ENCODE data around the gene MAMSTR.
A peak's percentile ranks its signal among the peaks of the same experiment; 100 is the strongest.
"Not testable (repeated sequence)": the region's sequence is repeated elsewhere in the genome, so short reads cannot be mapped to it uniquely, and the experiment has no call there.

The MAMSTR gene

DNA sequence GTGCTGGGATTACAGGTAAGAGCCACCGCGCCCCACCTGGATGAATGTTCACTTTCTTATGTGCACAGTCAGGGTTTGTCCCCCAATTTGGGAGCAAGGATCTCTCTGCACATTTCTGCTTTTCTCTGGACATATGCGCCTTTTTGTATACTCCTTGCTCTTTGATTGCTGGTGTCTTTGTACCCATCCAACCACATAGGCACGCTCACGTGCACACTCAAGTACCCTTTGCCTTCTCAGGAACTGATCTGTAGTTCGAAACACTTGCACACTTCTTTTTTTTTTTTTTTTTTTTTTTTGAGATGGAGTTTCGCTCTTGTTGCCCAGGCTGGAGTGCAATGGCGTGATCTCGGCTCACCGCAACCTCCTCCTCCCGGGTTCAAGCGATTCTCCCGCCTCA lies 1.4 kb downstream of the MAMSTR start:
- not testable (repeated sequence) for DNase-seq

DNA sequence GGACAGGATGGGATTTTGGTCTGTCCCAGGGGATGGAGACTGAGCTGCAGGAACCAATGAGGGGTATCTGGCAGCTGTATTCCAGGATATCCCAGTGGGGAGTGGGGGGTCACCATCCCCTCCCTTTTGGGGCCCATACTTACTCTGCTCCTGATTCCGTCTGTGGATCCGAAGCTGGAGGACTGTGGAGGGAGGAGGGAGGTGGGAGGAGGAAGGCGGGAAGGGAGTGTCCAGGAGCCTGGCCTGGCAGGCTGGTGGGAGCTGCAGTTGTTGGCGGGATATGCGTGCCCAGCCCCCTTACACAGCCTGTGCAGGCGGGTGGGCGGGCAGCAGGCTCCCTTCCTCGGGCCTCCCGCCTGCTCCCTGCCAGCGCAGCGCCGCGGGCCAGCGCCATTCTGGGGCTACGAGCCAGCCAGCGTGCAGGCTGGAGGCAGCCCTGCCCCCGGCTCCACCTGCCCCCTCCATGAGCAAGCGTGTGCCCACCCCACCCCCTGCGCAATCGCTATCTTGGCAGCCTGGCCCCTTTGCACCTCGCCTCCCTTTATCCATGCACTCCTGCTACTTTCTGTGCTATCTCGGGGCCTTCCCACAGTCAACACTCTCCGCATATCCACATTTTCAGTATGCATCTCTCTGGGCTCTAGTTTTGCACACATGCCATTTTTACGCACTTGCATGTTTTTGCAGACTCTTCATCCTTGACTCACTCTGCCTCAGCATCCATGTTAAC lies 2.8 kb downstream of the MAMSTR start:
- DNase-seq: peak; percentile 74

DNA sequence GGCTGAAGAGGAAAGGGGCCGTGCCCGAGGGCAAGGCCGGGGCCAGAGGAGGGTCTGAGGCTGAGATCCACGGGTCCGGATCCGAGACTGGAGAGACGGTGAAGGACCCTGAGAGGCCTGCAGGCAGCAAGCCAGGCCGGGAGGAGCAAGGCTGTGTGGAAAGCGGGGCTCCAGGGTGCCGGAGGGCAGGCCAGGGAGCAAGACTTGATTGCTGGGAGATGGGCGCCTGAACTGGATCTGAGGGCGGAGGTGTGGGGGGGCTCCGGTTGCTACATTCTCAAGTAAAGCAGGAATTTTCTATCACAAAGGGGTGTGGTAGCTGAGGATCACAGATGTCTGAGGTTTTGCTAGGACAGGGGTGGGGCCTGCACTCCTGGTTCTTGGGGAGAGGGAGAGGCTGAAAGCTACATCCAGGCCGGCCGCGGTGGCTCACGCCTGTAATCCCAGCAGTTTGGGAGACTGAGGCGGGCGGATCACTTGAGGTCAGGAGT lies 3.8 kb downstream of the MAMSTR start:
- peak; percentile 17 for DNase-seq

DNA sequence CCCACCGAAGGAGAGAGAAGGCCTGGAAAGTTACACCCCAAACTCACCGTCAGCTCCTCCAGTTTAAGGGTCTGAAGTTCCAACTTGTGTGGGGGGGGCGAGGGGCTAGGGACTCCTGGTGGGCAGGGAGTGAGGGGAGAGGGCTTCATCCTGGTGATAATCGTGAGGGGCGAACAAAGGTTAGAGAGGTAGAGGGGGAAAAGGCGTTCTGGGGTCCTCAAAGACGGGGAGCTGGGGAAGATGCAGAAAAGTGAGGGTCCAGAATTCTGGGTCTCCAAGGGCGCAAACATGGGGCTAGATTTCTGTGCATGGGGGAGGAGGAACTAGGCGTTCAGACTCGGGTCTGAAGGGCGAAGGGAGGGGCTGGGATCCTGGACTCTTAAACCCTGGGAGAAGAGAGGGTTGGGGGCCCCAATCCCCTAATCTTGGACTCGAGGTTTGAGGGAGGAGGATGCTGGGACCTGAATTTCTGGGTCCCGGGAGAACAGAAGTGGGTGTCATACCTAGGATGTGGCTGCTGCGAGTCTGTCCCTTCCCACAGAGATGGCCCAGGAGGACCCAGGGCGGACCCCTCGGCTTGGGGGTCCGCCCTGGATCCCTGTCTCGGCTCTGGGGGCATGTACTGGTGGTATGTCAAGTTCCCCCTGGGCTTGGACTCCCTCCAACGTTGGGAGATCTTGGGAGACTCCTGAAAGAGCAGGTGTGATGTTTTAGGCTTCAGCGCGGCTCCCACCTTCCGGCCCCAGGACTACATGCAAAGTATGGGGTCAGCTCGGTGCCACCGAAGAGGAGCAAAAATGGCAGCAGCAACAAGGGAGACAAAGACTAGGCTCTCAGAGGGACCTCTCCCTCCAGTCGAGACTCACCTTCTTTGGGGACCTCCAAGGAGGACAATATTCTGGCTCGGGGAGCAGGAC lies 4.5 kb downstream of the MAMSTR start:
- no peak for DNase-seq

DNA sequence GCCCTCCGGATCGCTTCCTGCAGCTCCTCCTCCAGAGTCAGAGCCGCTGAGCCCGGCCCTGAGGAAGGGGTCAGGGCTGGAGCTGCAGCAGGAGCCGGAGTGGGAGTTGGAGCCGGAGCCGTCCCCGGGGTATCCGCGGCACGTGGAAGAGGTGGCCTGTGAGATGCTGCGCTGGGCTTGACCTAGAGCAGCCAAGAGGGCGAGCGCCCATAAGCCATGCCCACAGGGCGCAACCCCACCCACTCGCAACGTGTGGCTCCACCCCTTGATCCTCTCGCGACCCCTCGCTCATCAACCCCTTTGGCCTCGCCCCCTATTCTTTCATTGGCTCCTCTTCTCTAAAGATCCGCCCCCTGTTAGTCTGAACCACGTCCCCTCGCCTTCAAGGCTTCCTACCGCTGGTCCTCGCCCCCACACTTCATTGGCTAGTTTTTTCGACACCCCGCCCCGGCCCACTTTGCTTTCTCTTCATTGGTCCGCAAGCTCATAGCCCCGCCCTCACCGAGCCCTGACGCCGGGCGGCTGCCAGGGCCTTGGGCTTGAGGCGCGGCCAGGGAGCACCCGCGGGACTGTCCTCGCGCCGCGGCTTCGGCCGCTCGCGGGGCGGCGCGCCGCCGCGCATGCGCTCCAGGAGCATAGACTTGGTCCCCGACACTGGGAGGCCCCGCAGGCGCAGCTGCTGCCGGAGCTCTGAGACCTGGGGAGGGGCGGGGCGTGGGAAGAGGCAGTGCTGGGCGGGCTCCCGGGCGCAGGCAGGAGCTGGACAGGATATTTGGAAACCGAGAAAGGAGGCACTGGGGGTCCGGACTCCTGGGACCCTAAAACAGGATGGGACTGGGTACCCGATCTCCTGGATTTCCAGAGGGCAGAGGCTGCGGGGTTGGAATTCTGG lies 5.4 kb downstream of the MAMSTR start:
- peak; percentile 98 for DNase-seq

DNA sequence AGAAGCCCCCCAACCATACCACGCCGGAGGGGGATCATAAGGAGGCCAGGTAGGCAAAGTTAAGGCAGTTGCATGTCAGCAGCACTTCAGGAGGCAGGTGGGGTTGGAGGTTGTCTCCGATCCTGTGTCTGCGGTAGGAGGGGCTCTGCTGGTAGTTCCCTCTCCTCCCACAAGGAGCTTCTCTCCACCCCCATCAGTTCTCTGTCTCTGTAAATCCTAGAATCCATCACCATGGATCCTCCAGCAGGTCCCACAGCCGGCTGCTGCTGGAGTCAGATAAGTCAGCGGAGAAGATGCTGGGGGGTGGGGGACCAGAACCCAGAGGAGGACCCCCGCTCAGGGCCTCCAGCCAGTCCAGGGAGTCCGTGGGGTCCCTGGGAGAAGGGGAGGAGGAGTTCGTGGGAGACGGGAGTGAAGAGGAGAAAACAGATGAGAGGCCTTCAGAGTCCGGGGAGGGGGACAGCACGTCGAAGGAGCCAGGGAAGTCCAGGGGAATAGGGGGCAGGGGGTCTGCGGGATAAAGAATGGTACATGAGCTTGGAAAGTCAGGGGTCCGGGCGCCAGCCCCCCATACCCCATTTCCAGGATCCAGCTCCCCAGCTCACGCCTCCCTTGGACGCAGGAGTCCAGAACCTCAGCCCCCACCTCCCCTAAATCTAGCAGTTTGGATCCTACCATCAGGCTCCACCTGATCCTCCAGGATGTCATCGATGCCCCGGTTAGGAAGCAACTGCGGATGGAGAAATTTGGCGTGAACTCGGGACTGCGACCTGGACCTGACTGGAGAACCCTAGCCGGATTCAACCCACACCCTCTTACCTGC lies 6.3 kb downstream of the MAMSTR start:
- no peak for DNase-seq

DNA sequence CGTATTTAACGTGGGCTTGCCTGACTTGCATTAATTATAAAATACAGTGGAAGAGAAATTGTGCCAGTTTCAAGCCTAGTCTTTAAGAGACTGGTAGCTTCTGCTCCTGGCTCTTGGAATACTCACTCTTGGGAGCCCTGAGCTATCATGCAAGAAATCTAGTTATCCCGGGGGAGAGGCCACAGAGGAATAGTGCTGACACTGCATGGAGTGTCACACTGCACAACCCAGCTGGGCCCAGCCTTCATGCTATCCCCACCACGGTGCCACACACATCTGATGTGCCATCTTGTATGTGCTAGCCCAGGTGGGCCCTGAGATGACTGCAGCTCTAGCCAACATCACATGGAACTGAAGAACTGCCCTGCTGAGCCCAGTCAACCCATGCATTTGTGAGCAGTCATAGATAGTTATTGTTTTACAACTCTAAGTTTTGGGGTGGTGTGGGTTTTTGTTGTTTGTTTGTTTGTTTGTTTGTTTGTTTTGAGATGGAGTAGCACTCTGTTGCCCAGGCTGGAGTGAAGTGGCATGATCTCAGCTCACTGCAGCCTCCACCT lies 8.3 kb downstream of the MAMSTR start:
- DNase-seq: no peak

DNA sequence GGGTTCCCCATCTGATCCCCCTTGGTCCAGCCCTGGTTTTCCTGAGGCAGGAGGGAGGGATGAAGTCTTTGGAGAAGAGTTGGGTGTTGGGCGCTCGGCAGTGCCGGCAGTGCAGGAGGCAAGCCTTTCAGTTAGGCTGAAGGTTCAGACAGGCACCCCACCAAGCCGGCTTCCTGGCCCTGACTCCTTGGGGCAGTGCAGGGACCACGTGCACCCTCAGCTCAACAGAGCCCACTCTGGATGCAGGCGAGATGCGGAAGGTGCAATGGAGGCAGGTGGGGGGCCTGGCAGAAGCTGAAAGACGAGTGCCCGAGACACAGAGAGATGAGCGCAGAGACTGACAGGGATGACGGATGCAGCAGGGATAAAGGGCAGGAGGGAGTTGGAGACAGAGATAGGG lies 11.1 kb downstream of the MAMSTR start:
- no peak for DNase-seq

DNA sequence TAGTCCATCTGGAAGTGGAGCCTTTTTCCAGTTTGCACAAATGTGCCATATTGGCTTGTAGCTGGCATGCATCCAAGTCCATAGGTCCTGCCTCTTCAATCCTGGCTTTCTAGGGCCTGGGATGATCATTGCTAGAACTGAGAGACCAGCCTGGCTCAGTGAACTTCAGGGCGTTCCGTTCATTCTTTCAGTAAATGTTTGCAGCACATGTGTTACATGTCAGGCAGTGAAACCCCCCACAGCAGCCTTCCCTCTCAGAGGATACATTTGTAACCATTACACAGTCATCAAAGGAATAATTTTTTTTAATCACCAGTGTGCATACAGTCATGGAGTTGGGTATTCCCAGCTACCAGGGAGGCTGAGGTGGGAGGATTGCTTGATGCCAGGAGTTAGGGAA lies 14.1 kb downstream of the MAMSTR start:
- no peak for DNase-seq

DNA sequence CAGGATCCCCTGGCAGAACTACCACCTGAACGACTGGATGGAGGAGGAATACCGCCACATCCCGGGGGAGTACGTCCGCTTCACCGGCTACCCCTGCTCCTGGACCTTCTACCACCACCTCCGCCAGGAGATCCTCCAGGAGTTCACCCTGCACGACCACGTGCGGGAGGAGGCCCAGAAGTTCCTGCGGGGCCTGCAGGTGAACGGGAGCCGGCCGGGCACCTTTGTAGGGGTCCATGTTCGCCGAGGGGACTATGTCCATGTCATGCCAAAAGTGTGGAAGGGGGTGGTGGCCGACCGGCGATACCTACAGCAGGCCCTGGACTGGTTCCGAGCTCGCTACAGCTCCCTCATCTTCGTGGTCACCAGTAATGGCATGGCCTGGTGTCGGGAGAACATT lies 16.2 kb downstream of the MAMSTR start:
- DNase-seq: no peak

DNA sequence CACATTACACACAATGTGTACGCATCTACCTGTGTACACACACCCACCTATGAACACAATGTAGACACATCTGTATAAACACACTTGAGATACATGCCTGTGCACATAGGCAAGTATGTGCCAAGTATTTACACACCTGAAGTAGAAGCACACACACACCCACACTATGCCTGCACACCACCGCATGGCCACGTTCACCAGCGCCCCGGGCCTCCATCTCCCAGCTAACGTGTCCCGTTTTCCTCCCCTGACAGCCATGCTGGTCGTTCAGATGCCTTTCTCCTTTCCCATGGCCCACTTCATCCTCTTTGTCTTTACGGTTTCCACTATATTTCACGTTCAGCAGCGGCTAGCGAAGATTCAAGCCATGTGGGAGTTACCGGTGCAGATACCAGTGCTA lies 16.8 kb downstream of the MAMSTR start:
- no peak for DNase-seq

DNA sequence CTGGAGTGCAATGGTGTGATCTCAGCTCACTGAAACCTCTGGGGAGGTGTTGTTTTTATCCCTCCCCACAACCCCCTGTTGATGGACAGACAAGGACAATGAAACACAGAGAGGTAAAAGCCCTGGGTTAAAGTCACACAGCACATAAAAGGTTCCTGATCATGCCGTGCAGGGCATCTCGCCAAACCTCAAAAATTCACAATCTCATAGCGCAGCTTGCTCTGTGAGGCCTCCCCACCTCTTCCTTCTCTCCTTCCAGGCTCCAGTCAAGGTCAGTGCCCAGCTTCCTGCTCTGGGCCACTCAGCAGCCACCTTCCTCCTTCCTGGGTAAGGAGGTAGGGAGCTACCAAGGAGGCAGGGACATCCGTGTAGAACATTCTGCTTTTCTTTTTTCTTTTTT lies 21.5 kb downstream of the MAMSTR start:
- DNase-seq: no peak

DNA sequence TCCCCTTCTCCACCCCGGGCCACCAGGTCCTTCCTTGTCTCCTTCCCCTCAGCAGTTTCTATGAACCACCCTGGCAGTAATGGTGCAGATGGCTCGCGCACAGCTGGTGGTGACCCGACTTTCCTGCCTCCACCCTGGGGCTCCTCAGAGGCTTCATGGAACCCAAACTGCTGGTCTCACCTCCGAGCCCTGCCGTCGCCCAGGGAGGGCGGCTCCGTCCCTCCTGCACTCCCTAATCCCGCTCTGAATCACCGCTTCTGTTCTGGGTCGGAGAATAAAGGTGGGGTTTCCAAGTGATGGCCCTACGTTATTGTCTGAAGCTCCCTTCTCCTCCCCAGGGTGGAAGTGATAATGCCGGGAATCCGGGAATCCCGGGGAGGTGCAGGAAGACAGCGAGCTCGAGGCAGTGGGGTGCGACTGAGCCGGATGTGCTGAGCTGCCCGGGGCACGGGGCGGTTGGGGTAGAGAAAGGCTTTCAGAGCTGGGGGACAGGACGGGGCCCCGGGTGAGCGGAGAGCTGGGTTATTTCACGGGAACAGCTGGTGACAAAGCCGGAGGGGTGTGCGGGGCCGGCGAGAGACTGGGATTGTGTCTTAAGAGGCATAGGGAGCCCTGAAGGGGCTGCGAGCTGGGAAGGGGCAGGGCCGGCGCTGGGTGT lies 23.0 kb downstream of the MAMSTR start:
- no peak for DNase-seq

DNA sequence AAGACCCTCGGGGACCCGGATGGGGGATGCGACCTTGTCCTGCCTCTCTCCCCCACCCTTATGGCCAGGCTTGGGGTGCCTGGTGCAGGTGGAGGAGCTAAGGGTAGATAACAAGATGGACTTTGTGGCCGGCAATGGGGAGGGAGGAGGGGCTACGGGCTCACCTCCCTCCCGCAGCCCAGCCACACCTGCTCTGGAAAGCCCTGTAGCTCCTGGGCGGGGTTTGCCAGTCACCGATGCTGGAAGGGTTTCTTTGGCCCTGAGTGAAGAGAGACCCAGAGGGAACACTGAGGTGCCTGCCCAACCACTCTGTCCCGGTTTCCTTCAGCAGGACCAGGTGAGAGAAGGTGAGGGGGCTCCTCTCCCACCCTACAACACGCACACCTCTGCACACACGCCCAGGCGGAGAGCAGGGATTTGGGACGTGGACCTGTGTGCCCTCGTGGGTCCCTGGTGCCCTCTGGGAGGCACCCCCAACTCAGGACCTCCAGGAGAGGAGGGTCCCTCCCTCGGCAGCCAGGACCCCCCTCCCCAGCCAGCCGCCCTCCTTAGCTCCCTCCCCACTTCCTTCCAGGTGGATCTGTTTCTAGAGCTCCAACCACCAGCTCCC lies 23.7 kb downstream of the MAMSTR start, which contains the start of gene FUT2:
Gene FUT2, plus strand, starts transcription at position 229 of the 610 bp plus-strand sequence. CDS start 6,986 bp downstream, outside the sequence.
- no peak for DNase-seq

DNA sequence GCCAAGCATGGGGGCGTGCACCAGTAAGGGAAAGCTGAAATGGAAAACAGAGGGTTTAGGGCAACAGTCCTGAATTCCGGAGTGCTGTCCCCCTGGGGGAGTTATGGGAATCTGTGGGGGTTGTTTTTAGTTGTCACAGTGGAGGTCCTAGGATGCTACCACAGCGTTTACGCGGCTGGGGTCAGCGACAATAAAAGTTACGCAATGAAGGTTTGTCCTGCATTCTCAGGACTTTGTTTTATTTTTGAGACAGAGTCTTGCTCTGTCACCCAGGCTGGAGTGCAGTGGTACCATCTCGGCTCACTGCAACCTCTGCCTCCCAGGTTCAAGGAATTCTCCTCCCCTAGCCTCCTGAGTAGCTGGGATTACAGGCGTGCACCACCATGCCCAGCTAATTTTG lies 25.9 kb downstream of the MAMSTR start:
- DNase-seq: not testable (repeated sequence)

DNA sequence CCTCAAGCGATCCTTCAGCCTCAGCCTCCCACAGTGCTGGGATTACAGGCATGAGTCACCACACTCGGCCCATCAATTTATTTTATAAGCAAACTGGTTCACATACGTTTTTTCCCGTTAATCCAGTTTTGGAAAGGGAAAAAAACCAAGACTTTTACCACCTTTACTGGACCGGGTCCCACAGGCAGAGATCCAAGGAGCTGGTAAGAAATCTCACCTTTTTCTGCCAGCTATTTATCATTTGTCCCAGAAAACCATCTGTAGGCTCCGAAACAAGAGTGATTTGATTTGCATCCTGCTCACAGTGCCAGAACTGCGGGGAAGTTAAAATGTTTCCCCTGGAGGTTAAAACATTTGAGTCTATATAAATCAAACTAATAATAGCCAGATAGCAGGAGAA lies 30.1 kb downstream of the MAMSTR start:
- no peak for DNase-seq

DNA sequence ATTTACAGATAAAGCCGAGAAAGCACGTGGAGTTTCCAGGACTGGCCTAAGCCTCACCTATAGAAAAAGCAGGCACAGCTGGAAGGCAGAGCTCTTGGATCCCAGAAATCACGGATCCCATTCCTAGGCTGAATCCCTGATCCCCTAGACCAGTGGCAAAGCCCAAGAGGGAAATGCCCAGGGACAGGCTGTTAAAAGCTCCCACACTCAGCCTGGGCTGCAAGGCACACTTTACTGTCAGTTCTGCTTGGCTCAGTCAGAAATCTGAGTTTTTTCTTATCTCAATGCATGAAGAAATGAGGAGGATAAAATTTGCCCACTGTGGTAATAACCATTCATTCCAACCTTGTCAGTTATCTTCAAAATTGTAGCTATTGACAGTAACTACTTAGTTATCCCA lies 31.7 kb downstream of the MAMSTR start:
- DNase-seq: no peak

DNA sequence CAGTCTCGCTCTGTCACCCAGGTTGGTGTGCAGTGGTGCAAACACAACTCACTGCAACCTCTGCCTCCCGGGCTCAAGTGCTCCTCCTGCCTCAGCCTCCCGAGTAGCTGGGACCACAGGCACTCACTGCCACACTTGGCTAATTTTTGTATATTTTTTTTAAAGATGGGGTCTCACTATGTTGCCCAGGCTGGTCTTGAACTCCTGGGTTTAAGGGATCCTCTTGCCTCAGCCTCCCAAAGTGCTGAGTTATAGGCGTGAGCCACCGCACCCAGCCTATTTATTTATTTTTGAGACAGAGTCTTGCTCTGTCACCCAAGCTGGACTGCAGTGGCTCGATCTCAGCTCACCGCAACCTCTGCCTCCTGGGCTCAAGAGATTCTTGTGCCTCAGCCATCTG lies 32.9 kb downstream of the MAMSTR start:
- not testable (repeated sequence) for DNase-seq

DNA sequence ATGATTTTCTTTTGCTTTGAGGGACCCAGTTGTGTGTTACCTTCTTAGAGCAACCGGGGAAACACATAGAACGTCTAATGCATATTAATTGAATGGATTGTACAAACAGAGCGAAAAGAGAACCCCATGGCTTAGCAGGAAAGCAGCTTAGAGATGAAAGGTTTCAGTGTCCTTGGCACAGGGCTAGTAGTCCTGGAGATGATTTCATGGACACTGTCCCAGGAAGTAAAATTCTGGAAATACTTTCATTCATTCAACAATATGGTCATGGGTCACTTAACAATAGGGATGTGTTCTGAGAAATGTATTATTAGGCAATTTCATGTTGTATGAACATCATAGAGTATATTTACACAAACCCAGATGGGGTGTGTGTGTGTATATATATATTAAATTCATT lies 33.4 kb downstream of the MAMSTR start:
- no peak for DNase-seq

DNA sequence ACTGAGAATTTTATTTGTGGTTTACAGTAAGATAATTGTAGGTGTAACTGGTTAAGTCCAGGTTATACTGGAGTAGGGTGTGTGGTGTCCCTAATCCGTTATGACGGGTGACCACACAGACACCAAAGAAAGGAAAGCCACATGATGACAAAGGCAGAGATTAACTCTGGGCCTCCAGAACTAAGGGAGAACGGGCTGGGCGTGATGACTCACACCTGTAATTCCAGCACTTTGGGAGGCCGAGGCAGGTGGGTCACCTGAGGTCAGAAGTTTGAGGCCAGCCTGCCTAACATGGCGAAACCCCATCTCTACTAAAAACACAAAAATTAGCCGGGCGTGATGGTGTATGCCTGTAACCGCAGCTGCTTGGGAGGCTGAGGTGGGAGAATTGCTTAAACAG lies 33.9 kb downstream of the MAMSTR start:
- no peak for DNase-seq

DNA sequence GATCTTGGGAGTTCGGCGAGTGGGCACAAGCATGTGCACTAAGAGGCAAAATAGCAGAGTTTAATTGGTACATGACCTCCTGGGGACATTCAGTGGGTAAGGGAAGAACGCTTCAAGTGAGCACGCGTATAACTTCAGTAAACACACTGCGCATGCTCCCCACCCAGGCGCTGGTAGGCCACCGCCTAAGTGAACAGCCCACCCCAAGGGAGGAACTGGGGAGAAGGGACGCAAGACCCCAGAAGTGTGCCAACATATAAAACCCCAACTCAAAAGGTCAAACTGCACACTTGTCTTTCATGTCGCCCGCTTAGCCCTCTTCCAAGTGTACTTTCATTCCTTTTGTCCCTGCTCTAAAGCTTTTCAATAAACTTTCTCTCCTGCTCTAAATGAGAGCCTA lies 36.2 kb downstream of the MAMSTR start:
- peak; percentile 49 for DNase-seq

Data from NCI-H2227 treated with DMSO at 0.1 percent for 48 hours (cell line).